22Rv1 (cell line): Measurements from ENCODE around the gene THADA.
"Not testable (repeated sequence)": the region's sequence is repeated elsewhere in the genome, so short reads cannot be mapped to it uniquely, and the experiment has no call there.

Experiments used
- CTCF ChIP-seq: fragments of 450-650 bp; IDR thresholded peaks from 2 replicates; pipeline ENCODE4 v1.5.1; 2017; ENCODE audit warnings: mild to moderate bottlenecking
- ZFX ChIP-seq: fragments of 450-650 bp; IDR thresholded peaks from 2 replicates; pipeline ENCODE4 v1.6.1; 2017; ENCODE audit warnings: antibody characterized with exemption, borderline replicate concordance

GRCh38 chr2:43297740-43298139, 298.1 kb downstream of the THADA start:
- TF ChIP-seq CTCF, ZFX: not testable (repeated sequence)
